22Rv1 (cell line): Measurements from ENCODE around the gene RPL10.

Source experiments
- CTCF ChIP-seq: fragments of 450-650 bp; IDR thresholded peaks from 2 replicates; pipeline ENCODE4 v1.5.1; 2017; ENCODE audit warnings: mild to moderate bottlenecking
- ZFX ChIP-seq: fragments of 450-650 bp; IDR thresholded peaks from 2 replicates; pipeline ENCODE4 v1.6.1; 2017; ENCODE audit warnings: antibody characterized with exemption, borderline replicate concordance

GRCh38 chrX:154396973-154397887, 947 bp upstream of the RPL10 start:
- TF ChIP-seq CTCF = no peak
- TF ChIP-seq ZFX = no peak
